GM19455 (cell line): ENCODE measurements around the gene ZBTB18.
"Not testable (repeated sequence)": the region's sequence is repeated elsewhere in the genome, so short reads cannot be mapped to it uniquely, and the experiment has no call there.

Experiments used
- ATAC-seq: cut with Tn5 transposase; IDR thresholded peaks from one replicate; pipeline ENCODE4 v1.9.1; 2021; ENCODE audit not compliant: unreplicated experiment

ZBTB18 gene

GRCh38 chr1:244050835-244051444 lies at the start of gene ZBTB18:
TSS of gene ZBTB18 (plus strand) at chr1:244051283. CDS start at chr1:244051432, 149 bp downstream.
- ATAC-seq = no peak

GRCh38 chr1:244002721-244003120 lies 48.4 kb upstream of the ZBTB18 start:
- no peak for ATAC-seq

- ATAC-seq = no peak
Observed at GRCh38 chr1:244005455-244005854, 45.6 kb upstream of the ZBTB18 start.

DNA sequence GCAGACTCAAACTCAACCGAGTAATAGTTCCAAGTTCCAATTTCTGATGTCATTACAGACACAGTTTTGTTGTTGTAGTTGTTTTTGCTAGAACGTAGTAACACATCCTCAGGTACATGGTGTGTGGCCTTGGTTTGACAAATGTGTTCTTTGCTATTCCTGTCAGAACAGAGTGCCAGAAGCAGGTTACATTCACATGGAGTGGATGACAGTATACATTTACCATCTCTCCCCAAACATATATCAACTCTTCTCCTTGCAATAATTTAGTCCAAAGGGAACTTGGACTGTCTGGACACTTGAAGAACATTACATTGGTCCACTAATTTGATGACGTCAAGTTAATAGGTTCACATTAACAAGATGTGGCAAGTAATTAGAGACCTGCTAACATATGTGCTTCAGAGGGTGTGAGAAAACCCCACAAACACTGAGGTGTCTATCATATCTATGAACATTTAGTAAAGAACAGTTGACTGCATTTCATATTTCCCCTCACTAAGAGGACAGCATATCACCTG lies 44.6 kb upstream of the ZBTB18 start:
- ATAC-seq = no peak

DNA sequence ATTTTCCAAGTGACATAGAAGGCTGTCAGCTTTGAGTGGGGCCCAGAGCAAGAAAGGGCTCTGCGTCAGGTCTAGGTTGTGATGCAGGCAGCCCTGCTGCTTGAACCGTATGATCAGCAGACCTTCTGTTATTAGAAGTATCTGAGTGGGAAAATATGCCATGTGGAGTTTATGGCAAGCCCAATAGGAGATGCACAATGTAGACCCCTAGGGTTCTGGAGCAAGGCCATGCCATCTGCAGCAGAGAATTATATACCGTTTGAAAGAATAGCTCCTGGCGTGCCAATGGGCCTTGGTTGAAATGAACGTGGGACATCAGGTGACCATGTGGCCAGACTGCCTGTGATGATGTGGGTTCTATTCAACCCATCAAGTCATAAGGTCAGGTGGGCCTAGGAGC lies 44.1 kb upstream of the ZBTB18 start:
- ATAC-seq = no peak

DNA sequence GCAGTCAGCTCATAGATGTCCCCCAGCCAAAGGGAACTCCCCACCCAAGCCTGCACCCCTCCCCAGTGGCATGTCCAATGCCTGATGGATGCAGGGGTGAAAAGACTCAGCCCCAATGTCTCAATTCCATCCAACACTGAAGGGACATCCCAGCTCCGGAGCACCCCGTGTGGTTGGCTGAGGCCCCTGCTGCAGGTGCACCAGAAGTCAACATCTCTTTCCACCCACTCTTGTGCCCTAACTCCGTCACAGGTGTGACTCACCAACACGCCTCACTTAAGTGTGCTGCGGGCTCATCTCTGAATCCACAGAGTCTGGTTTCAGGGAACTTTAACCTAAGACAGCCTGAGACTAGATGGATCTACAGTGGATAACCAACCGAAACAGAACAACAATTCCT lies 40.9 kb upstream of the ZBTB18 start:
- no peak for ATAC-seq

- no peak for ATAC-seq
Observed at GRCh38 chr1:244010703-244011123, 40.4 kb upstream of the ZBTB18 start.

DNA sequence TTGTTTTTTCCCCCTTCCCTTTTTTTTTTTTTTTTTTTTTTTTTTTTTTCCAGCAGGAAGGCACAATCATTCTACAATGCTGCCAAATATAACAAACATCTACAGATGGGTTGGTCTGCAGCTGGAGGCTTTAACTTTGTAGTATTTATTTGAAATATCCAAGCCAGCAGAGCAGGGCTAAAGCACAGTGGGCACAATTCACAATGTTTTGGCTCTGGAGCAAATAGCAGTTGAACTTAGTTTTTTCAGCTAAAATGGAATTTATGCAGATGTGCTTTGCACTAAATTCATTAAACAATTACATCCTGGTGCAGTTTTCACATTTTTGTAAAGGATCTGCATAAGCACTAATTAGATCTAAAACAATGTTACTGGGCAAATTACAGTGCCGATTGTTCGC lies 39.8 kb upstream of the ZBTB18 start:
- ATAC-seq = no peak

DNA sequence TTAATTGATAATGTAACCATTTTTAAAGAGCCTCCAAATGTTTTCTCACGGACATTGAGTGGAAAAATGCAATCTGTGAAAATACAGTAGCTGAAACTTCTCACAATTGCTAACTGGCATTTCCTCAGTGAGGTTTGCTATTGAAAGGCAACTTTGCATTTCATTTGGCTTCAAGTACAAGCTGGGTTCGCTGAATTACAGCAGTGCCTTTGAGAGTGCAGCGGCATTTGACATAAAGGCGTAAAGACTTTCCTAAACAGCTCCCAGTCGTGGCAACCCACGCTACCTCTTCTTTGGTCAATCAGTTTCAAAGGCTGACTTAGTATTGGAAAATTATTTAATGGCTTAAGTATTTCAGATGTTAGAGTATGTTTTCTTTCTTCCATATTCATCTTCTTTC lies 39.3 kb upstream of the ZBTB18 start:
- ATAC-seq = no peak

- no peak for ATAC-seq
Observed at GRCh38 chr1:244012202-244012601, 38.9 kb upstream of the ZBTB18 start.

- ATAC-seq = no peak
Observed at GRCh38 chr1:244013100-244013499, 38.0 kb upstream of the ZBTB18 start.

GRCh38 chr1:244014862-244015261 lies 36.2 kb upstream of the ZBTB18 start:
- ATAC-seq = not testable (repeated sequence)

DNA sequence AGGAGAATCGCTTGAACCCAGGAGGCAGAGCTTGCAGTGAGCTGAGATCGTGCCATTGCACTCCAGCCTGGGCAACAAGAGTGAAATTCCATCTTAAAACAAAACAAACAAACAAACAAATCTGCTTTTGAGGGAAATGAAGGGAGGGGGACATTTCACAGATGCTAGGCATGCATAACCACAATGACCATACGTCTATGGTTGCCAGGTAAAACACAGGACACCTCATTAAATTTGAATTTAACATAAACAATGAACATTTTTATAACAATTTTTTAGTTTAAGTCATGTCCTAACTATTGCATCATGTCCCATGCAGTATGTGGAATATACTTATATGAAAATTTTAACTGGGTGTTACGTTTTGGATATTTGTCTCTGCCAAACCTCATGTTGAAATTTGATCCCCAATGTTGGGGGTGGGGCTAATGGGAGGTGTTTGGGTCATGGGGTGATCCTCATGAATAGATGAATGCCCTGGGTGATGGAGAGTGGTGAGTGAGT lies 31.0 kb upstream of the ZBTB18 start:
- no peak for ATAC-seq

GRCh38 chr1:244021427-244021826 lies 29.7 kb upstream of the ZBTB18 start:
- ATAC-seq = no peak

GRCh38 chr1:244022311-244022710 lies 28.8 kb upstream of the ZBTB18 start:
- ATAC-seq = no peak

- no peak for ATAC-seq
Observed at GRCh38 chr1:244022864-244023440, 28.1 kb upstream of the ZBTB18 start.

DNA sequence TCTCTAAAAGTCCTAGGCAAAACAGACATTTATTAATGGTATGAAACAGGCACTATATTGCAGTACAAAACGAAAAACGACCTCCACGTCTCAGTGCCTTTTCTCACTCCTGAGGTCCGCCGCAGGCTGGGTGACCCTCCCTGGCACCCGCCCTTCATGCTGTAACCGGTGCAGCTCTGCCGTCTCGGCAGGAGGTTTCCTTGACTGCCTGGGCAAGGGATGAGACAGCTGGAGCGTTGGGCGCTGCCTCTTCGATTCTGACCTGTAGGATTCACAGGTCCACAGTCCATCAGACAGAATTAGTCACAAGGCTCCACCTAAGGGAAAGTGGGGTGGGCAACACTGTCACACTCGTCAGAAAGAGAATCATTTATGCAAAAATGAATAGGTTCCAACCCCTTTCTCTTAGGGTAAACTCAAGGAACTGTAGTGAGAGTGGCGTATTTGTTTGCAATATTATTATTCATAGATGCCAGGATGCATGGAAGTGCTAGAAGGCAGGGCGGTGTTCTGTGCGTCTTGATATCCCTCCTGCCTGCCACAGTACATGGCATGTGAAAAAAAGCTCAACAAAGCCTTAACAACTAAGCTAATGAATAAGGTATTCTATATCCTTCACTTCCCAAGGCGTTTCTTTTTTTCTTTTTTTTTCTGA lies 23.5 kb upstream of the ZBTB18 start:
- ATAC-seq = no peak

GRCh38 chr1:244028701-244029100 lies 22.4 kb upstream of the ZBTB18 start:
- no peak for ATAC-seq

- ATAC-seq = no peak
Observed at GRCh38 chr1:244029124-244029523, 22.0 kb upstream of the ZBTB18 start.

DNA sequence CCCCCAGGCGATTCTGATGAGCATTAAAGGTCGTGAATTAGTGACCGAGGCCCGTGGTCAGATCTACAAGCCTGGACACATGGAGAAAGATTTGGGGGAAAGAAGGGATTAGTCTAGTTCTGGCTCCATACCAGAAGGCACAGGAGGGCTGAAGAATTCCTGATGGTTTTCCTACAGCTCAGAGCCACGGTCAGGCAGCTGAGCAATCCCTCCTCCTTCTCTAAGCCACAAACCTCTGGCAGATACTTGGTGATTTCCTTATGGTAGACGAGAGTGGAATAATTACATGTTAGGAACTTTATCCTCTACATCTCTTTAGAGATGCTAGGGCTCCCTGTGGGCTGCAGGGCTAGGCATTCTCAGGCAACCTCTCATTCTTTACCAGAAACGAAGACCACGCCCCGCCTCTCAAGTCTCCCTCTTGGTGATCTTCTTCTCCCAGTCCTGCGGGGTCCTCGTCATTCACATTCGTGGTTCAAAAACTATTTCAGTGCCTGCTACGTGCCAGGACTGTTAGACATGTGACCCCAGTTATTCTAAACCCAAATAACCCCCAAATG lies 20.5 kb upstream of the ZBTB18 start:
- ATAC-seq = no peak

DNA sequence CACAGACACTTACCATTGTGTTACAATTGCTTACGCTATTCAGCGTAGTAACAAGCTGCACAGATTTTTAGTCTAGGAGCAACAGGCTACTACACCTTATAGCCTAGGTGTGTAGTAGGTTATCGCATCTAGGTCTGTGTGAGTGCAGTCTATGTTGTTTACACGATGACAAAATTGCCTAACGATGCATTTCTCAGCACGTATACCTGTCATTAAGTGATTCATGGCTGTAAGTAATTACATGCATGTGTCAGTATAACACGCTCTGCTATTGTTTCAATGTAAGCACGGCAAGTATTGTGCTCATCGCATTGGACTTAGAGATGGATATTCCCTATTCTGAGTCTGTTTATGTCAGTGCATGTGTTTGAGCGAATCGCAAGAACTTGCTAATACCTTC lies 15.7 kb upstream of the ZBTB18 start:
- ATAC-seq = no peak

DNA sequence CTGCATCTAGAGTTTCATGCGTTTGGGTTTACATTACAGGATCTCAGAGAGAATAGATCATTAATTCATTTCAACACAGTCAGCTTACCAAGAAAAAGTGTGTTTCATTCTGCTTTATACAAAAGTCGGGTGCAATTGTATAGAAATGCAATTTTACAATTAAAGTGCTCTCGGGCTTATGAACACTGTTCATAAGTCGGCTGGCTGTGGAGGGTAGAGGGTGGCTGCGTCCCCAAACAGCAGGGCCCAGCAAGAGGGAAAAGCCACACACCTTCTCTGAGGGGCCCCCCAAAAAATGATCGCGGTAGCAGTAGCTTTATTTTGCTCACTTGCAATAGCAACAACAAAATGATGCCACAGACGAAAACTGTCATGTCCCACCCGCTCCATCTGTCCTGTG lies 13.8 kb upstream of the ZBTB18 start:
- no peak for ATAC-seq
